Cortex of kidney (tissue), 1 donor: ENCODE data around the gene KIF13A.
"Not testable (repeated sequence)": the region's sequence is repeated elsewhere in the genome, so short reads cannot be mapped to it uniquely, and the experiment has no call there.

ENCODE experiments used
- DNase-seq: peaks from one replicate; lab custom pipeline; 2025; lab: John Stamatoyannopoulos, UW

The KIF13A gene

DNA sequence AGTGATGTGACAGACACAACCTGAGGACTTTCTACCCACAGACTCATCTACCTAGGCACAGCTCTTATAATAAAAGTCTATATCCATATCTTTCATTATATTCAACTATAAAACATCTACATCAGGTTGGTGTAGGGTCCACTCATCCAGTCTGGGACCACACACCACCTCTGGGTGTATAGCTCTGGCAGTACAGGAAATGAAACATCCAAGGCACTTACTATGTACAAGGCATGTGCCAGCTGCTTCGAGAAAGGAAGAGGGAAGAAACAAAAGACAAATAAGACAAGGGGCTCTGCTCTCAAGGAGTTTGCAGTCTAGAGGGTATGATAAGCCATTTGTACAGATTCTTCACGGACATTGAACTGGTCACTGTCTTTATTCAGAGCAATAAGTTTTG is 18.6 kb downstream of the KIF13A start:
- DNase-seq: no peak

DNA sequence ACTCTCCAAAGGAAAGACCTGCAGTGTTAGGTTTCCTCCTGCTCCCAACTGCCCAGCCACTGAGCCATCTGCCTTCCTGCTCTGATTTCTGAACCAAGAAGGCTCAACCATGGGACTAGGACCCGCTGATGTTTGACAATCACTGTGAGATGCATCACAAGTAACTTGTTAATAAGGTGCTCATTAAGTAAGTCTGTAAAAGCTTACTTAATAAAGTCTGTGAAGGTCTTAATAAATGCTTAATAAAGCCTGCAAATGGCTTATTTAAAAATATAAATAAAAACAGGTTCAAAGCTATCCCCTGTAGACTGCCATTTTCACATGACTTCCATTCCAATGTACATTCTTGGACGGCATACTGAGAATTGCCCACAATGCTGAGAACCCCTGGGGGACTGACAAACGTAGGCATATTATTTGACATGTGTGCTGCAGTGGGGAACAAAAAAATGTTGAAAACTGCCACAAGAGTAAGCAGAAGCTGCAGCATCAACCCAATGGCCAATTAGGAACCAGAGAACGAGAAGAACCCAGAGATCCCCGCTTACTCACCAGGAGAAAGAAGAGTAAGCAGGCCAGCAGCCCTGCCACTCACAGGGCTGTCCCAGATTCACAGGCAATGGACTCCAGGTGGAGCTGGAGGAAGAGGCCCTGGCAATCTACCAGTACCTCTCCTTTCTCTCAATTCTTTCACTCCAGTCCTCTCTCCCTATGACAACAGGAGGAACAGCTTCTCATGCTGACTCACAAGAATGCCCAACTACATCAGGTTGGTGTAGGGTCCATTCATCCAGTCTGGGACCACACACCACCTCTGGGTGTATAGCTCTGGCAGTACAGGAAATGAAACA is 19.5 kb downstream of the KIF13A start:
- no peak for DNase-seq

DNA sequence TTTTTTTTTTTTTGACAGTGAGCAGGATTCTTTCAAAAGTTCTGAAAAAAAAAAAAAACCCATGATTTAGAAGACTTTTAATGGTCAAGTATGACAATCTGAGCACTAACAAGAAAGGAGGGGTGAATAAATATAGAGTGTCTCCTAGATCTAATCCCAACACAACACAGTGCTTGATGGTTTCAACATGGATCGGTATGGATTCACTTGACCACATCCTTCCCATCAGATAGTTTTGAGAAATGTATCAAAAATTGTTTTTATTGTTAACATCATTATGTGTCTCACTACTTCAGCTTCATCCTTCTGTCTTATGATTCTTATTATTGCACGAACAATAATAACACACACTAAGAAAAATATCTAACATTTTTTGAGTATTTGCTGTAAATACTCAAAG is 21.0 kb downstream of the KIF13A start:
- DNase-seq: no peak

DNA sequence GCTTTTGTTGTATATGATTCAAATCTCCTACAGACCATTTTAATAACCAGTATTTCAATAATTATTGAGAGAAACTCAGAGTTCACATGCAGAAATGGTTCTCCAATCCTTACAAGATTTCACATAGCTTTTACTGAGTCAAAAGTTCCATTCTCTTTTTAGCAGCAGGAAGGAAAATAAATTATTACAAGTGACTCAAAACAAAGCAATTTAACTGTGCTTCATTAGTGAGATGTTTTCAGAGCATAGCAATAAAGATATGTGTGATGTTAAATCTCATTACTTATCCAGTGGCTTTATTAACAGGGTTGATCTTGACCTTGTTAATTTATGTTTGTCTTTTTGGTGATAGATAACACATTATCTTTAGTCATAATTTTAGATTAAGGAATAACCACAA is 22.0 kb downstream of the KIF13A start:
- DNase-seq: no peak

DNA sequence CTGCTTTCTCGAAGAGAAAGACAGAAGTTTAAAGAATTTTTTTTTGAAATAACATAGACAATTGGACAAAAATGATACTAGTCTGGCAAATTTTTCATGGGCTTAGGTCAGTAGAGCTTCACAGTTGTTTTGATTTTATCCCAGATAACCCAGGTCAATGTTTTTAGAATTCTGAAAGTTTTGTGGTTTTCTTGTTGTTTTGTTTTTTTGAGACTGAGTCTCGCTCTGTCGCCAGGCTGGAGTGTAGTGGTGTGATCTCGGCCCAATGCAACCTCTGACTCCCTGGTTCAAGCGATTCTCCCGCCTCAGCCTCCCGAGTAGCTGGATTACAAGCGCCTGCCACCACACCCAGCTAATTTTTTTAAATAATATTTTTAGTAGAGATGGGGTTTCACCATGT is 22.8 kb downstream of the KIF13A start:
- no peak for DNase-seq

DNA sequence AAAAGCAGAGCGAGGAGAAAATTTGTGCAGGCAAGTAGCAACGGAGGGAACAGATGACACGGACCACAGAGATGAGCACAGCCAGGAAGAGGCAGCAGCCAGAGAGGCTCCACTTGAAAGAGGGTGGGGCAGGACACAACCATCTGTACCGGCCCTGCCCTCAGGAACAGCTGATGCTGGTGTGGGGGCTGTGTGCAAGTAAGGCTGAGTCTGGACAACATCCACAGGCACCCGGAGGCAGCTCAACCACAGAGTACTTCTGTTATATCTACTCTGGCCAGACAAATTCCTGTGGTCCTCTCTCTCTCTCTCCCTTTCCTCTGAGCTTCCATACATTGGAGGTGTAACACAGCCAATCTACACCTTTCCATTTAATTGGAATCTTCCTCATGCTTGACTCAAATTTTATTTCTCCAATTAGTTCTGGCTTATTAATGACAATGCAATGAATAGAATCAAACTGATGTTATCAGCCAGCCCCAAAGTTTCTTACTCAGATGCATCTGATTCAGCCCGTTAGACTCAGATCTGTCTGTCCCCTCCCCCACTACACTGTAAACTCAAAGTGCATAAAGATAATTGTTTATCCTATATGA is 24.9 kb downstream of the KIF13A start:
- no peak for DNase-seq

DNA sequence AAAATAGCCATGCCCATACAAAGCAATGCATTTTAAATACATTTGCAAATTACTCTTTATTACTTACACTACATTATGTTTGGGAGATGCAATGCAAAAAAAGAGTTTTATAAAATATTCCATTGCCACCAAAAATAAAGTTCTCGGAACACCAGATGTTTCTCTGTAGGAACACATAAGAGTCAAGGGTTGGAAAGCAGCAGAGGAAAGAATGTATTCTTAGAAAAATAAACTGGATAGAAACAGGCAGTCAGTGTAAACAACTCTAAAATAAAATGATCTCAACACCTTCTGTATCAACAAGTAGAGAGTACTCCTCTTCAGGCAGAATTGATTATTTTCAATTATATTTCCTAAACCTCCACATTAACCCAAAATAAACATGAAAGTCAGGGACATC is 28.1 kb downstream of the KIF13A start:
- DNase-seq: no peak

DNA sequence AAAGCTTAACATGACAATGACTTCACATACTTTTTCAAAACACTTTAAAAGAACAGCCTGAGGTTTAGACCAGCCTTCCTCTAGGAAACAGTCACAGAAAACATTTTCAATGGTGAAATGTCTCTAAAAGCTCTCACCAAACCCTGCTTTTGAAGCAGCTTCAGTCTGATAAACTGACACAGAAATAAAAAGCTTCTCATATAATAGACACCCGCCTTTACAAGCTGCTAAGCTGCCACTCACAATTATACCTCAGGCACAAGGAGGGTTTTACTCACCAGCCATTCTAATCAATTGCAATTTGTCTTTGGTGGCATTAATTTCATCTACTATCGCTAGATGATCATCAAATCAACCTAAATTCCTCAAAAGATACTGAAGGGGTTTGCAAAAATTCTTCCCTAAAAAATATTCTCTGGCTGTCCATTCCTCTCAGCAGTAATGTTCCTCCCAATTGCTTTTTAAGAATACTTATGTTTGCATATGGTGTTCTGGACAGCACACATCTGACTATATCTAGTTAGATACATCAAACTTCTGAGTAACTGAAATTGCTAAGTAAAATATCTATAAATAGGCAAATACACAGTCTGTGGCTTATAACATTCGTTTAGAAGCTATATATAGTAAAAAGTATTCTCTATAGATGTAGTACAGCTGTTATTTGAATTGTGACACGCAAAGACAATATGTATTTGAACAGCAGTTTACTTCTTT is 29.4 kb downstream of the KIF13A start:
- DNase-seq: no peak

DNA sequence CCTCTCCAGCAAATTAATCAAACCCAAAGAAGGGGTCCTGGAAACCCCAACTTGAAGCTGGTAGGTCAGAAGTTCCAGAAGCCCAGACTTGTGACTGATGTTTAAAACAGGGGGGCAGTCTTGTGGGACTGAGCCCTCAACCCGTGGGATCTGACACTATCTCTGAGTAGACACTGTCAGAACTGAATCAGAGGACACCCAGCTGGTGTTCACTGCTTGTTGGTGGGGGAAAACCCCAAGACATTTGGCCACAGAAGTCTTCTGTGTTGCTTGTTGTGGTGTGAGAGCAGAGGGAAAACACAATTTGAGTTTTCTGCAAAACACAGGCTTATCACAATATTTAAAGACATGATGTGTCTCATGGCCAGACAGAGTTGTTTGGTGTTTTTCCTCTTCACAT is 29.9 kb downstream of the KIF13A start:
- DNase-seq: no peak

DNA sequence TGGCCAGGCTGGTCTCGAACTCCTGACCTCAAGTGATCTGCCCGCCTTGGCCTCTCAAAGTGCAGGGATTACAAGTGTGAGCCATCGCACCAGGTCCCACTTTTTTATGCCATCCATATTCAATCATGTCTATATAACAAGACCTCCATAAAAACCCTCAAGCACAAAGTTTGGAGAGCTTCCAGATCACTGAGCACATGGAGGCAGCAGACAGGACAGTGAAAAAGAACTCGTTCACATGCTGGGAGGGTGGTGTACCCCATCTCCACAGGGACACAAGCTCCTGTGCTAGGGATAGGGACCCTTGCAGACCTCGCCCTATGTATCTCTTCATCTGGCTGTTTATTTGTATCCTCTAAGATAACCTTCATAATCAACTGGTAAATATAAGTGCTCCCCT is 30.3 kb downstream of the KIF13A start:
- no peak for DNase-seq

DNA sequence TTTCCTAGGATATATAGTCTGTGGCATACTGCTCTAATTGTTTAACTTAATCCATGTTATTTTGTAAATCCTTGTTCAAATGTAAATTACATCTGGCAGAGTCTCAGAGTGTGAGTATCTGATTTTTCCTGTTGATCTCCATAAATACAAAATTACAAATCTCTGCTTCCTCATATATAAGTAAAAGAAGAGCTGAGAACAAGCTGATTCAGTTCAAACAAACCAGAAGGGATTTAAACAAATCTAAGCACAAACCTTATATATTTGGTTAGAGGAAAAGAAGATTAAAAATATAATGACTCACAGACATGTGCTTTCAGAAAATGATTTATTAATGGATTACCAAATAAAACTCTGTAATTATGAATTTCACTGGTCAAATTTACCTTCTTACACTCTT is 37.3 kb downstream of the KIF13A start:
- no peak for DNase-seq

DNA sequence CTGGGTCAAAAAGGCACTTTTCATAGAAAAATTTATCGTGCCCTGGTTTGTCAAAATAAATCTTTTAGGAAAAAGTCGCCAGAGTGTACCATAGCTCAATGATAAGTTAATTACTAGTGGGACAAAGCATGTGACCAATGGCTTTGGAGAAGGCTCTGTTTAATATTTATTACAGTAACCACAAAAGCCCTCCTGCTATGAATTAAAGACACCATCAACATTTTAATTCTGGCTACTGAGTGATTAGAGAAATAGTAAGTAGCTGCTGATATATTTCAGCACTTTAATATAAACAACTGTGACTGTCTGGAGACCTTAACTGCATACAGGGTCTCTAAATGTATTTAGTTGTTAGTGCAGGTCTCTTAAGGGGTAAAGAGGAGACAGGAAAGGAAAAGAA is 38.3 kb downstream of the KIF13A start:
- DNase-seq: no peak

DNA sequence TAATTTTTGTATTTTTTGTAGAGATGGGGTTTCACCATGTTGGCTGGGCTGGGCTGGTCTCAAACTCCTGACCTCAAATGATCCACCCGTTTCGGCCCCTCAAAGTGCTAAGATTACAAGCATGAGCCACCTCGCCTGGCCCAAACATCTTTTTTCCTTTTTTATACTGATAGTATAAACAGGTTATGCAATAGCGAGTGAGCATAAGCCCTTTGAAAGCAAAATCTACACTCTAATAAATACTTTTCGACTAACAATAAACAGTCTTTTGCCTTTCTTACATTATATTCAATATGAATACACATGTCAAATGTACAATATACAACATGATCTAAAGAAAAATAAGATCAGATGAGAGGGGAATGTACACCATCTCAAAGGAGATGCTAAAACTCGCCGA is 38.7 kb downstream of the KIF13A start:
- no peak for DNase-seq

DNA sequence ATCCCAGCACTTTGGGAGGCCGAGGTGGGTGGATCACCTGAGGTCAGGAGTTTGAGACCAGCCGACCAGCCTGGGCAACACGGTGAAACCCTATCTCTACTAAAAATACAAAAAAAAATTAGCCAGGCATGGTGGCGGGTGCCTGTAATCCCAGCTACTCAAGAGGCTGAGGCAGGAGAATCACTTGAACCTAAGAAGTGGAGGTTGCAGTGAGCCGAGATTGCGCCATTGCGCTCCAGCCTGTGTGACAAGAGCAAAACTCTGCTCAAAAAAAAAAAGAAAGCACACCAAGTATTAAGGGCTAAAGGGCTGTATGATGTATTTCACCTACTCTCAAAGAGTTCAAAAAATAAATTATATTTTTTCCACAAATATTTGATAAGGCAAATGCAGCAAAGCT is 39.9 kb downstream of the KIF13A start:
- not testable (repeated sequence) for DNase-seq

DNA sequence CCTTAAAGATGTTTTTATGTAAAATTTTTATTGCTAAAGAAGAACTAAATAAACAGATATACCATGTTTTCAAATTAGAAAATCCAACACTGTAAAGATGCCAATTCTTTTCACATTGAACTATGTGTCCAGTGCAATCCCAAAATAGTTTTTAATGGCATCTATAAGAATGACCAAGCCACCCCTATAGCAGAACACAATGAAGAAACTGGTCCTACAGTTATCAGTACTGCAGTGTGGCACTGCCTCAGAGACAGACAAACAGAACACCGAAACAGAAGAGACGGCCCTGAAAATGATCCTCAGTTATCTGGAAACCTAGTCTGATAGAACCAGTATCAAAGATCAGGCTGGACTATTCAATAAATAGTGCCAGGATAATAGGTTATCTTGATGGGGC is 41.9 kb downstream of the KIF13A start:
- DNase-seq: no peak

DNA sequence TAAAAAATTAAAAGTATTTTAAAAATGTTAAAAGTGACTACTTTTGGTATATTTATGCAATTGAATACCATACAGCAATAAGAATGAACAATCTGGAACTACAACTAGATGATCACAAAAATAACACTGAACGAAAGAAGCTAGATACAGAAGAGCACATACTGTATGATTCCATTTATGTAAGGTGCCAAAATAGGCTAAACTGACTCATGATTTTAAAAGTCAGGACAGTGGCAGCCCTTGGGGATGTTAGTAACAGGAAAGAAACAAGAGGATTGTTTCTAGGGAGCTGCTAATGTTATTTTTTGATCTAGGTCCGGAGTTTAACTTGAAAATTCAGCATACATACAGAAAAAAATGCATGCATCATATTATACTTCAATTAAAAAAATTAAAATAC is 42.3 kb downstream of the KIF13A start:
- DNase-seq: no peak

DNA sequence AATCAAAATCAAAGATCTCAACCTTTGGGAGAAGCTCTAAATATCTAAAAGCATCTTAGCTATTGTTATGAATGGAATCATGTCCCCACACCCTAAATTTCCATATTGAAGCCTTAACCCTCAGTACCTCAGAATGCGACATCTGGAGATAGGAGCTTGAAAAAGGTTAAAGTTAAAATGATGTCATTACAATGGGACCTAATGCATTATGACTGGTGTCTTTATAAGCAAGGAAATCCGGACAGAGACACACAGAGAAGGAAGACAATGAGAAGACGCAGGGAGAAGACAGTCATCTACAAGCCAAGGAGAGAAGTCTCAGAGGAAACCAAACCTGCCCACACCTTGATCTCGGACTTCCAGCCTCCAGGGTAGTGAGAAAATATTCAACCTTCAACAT is 46.1 kb downstream of the KIF13A start:
- DNase-seq: no peak

DNA sequence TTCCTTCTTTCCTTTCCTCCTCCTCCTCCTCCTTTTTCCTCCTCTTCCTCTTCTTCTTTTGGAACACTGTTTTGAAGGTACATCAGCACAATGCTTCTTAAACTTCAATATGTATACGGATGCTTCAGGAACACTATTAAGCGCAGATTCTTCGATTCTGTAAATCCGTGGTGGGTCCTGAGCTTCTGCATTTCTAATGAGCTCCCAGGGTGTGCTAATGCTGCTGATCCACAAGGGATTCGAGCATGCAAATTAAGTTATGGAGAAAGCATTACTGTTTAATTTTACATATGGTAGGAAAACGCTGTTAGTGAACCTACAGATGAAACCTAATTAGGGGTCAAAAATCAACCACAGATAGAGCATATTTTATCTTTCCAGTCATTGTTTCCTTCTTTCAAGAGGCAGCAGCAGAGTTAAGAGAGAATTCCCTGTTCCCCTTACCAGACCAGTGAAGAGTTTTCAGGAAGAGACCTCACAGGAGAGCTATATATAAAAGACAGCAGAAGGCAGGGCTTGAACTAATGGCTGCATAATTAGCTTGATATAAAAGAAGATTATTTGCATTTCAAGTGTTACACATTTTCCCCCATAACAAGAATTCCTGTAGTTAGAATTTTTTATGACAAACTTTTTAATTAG is 47.2 kb downstream of the KIF13A start:
- no peak for DNase-seq

DNA sequence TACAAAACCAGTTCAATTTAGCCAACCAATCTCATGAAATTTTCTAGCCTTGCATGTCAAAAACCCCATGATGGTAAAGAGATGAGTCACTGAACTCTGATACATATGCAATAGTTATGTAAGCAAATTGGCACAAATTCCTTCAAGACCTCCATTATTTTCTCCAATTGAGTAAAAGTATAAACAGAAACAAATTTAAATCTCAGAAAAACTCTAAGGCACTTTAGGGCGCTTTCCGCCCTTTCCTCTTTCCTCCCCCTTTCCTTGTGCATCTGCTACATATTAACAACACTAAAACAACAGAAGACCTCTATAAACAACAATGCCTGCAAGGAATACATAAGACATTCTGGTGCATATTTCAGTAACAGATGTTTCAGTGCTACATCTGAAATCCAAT is 48.5 kb downstream of the KIF13A start:
- DNase-seq: no peak

DNA sequence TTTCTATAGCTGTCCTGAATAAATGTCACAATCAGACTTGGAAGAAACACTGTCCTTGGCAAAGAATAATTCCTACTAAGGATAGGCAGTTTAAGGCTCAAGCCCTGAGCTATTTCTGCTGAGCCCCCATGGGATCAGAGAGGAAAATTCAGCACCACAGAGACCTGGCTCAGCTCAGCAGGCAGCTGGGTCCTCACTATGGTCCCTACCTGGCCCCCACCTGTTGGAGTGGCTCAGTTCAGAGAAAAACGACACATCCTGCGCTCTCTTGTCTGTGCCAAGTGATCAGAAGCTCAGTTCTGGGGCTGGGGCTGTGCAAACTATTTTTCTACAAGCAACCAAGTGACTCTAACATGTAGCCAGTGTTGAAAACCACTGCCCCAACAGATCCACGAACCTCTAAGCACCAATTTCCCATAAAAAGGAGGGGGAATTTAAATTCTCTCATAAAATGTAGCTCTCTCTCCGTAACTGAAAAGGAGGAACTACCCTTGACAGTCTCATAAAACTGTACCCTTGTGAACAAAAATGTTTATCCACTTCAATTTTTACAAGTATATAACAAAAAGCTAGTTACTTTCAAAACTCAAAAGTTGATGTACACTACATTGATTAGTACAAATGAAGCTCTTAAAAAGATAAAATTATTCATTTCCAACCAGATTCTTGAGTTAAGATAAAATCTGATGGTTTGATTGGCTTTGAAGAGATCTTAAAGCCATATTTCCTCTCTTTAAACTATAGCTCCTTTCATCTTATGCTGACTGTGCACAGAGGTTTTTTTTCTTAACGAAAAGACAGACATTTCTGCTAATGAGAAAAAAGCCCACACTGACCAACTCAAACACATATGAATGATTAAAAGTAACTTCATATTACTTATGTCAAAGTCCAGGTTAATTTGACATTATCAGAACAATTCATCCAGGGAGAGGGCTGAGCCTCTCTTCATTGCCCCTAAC is 52.0 kb downstream of the KIF13A start:
- DNase-seq: no peak

DNA sequence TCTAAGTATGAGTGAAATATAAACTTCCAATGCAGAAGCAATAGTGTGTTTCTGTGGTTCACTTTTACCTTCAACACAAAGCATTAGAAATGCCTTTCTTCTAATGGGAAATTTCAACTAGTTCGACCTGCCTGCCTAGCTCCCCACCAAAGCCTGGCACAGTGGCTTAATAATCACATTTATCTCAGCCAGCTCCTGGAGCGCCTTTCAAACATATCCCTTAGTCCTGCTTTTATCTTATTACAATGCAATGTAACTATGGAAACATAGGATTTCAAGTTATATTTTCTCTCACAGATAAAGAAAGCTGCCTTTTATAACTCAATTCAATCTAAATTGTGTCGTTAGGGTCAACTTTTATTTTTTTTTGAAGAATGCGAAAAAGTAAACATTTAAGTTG is 53.7 kb downstream of the KIF13A start:
- DNase-seq: no peak
